Subcutaneous abdominal adipose tissue (tissue), 5 donors: Measurements from ENCODE around the gene MYLK.

Experiments used
- H3K27ac ChIP-seq: one replicate; pipeline ENCODE4 v1.7.0; 2013; ENCODE audit warnings: low read depth, mild to moderate bottlenecking, inconsistent platforms, low read length, moderate library complexity
- H3K27me3 ChIP-seq, 5 donors: one replicate each; pipeline ENCODE4 v1.7.0; 2013; ENCODE audit warnings: low read length in 5 of 5, inconsistent platforms in 1 of 5; ENCODE audit not compliant: control insufficient read depth in 5 of 5, insufficient read depth in 4 of 5
- H3K36me3 ChIP-seq, 5 donors: one replicate each; pipeline ENCODE4 v1.7.0; 2013; ENCODE audit warnings: low read length in 5 of 5; ENCODE audit not compliant: control insufficient read depth in 5 of 5, insufficient read depth in 5 of 5
- H3K4me1 ChIP-seq, 5 donors: one replicate each; pipeline ENCODE4 v1.7.0; 2013; ENCODE audit warnings: low read length in 5 of 5, mild to moderate bottlenecking in 3 of 5, moderate library complexity in 1 of 5; ENCODE audit not compliant: control insufficient read depth in 5 of 5, insufficient read depth in 5 of 5
- H3K4me3 ChIP-seq, 5 donors: one replicate each; pipeline ENCODE4 v1.7.0; 2013; ENCODE audit warnings: low read length in 5 of 5, low read depth in 1 of 5
- H3K9ac ChIP-seq, 5 donors: one replicate each; pipeline ENCODE4 v1.7.0; 2013; ENCODE audit warnings: low read length in 5 of 5, mild to moderate bottlenecking in 4 of 5, moderate library complexity in 3 of 5
- H3K9me3 ChIP-seq, 5 donors: one replicate each; pipeline ENCODE4 v1.7.0; 2013; ENCODE audit warnings: low read length in 5 of 5; ENCODE audit not compliant: control insufficient read depth in 5 of 5
- donor health status: healthy.
- donor health status: healthy.
- donor health status: healthy.
- donor health status: healthy.
- donor health status: healthy.

MYLK gene

DNA sequence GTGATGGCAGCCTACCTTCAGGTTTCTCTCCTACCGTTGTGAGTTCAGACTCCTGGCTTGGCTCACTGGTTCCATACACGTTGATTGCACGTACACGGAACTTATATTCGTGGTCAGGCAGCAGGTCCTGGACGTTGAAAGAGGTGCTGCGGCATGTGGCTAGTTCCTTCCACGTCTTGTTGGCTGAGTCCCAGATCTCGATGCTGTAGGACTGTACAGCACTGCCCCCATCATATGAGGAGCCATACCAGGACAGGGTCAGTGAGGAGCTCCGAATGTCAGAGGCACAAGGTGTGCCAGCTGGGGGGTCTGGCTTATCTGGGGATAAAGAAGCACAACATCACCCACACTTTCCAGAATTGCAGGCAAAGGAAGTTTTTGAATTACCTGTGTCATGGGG, 227.0 kb downstream of the MYLK start:
- peak overlapping the region in 1 of 5 donors; percentile 7 for H3K4me3 ChIP-seq
- peak overlapping the region; percentile 92 for H3K27ac ChIP-seq
- peaks cover 0 to 3% (median 0%) of the 10 kb centered on the region in 5 donors for H3K9me3 ChIP-seq
- peak overlapping the region in 2 of 5 donors; percentile 1 to 13 for H3K9ac ChIP-seq
- H3K27me3 ChIP-seq: no peaks in the 10 kb centered on the region
- peaks cover 0 to 7% (median 4%) of the 10 kb centered on the region in 5 donors for H3K36me3 ChIP-seq
- peaks cover 59 to 98% (median 95%) of the 10 kb centered on the region in 5 donors for H3K4me1 ChIP-seq

- Histone ChIP-seq H3K36me3 (peaks cover 0 to 10% (median 4%) of the 10 kb centered on the region in 5 donors), H3K9ac (no peak overlapping the region), H3K27ac (peak overlapping the region; percentile 92), H3K27me3 (no peaks in the 10 kb centered on the region), H3K4me3 (no peak overlapping the region), H3K9me3 (peaks cover 0 to 3% (median 0%) of the 10 kb centered on the region in 5 donors), H3K4me1 (peaks cover 58 to 98% (median 96%) of the 10 kb centered on the region in 5 donors)
Measured at GRCh38 chr3:123656691-123657090, 227.4 kb downstream of the MYLK start.

DNA sequence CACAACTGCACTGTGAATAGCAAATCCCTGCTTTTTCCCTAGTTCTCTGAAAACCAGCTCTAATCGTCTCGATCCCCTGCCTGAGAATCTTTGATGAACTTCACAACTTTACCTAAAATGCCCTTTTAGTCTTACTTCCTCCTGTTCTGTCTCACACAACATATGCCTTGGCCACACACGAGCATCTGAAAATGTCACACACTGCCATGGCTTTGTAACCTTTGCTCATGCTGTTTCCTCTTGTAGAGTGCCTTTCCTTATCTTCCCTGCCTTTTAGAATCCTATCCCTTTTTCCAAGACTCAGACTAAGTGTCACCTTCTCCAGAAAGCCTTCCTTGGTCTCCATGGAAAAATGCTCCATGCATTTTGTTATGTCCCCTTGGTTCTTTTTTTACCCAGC, 227.9 kb downstream of the MYLK start:
- Histone ChIP-seq H3K9ac (no peak overlapping the region), H3K27me3 (no peaks in the 10 kb centered on the region), H3K36me3 (peaks cover 0 to 14% (median 4%) of the 10 kb centered on the region in 5 donors), H3K27ac (peak overlapping the region; percentile 92), H3K4me3 (no peak overlapping the region), H3K4me1 (peaks cover 54 to 97% (median 96%) of the 10 kb centered on the region in 5 donors), H3K9me3 (peaks cover 0 to 3% (median 0%) of the 10 kb centered on the region in 5 donors)

DNA sequence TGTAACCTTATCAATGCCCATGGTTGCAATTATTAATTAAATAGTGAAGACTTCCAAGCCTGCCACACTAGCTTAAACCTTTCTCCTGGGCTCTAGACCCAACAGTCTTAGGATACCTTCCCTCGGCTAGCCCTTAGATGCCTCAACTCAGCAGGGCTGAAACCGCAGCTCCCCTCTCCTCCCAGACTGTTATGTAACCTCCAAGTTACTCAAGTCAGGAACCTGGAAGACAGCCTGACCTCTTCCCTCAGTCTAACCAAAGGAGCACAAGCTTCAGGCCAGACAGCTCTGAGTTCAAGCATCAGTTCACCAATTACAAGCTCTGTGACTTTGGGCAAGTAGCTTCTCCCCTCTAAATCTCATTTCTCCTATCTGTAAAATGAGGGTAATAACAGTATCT, 228.7 kb downstream of the MYLK start:
- Histone ChIP-seq H3K9me3 (peaks cover 0 to 3% (median 0%) of the 10 kb centered on the region in 5 donors), H3K4me1 (peaks cover 49 to 88% (median 87%) of the 10 kb centered on the region in 5 donors), H3K9ac (no peak overlapping the region), H3K27ac (peak overlapping the region; percentile 92), H3K4me3 (no peak overlapping the region), H3K27me3 (no peaks in the 10 kb centered on the region), H3K36me3 (peaks cover 0 to 23% (median 10%) of the 10 kb centered on the region in 5 donors)

GRCh38 chr3:123653221-123653682, 230.9 kb downstream of the MYLK start:
- Histone ChIP-seq H3K36me3 (peaks cover 4 to 45% (median 28%) of the 10 kb centered on the region in 5 donors), H3K27me3 (no peaks in the 10 kb centered on the region), H3K9ac (peak overlapping the region in 3 of 5 donors; percentile 49 to 57 (median 53)), H3K4me3 (peak overlapping the region in 1 of 5 donors; percentile 23), H3K27ac (peak overlapping the region; percentile 92), H3K9me3 (peaks cover 0 to 3% (median 0%) of the 10 kb centered on the region in 5 donors), H3K4me1 (peaks cover 31 to 67% (median 66%) of the 10 kb centered on the region in 5 donors)

DNA sequence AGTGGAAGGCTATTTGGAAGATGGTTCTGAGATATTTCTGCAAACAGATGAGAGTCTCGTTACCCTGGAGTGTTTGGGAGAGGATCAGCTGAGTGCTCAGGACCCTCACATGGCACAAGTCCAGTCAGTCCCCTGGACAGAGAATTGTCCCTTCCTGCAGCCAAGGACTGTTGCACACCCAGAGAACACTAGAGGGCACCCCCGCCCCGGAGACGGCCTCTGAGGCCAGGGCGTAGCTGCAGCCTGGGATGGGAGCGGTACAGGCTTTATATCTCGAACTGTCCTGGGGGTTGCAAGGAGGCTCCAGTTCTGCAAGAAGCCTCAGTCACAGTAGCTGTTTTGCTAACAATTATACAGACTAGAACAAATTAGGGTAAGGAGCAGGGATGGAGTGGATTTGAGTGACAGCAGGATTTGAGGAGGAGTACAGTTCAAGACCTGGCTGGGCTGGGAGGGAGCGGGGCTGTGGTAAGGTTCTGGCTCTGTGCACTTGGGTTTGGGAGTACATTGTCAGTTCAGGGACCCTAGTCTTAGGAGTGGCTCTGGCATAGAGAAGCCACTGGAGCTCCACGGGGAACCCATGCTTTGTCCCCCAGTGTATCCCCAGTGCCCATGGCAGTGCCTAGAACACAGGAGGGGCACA, 231.7 kb downstream of the MYLK start:
- Histone ChIP-seq H3K36me3 (peaks cover 4 to 52% (median 31%) of the 10 kb centered on the region in 5 donors), H3K27me3 (no peaks in the 10 kb centered on the region), H3K27ac (peak overlapping the region; percentile 92), H3K9me3 (peaks cover 0 to 3% (median 0%) of the 10 kb centered on the region in 5 donors), H3K9ac (peak overlapping the region in 2 of 5 donors; percentile 49 to 57), H3K4me1 (peaks cover 26 to 62% (median 59%) of the 10 kb centered on the region in 5 donors), H3K4me3 (peak overlapping the region in 1 of 5 donors; percentile 23)

- Histone ChIP-seq H3K9ac (peak overlapping the region in 1 of 5 donors; percentile 29), H3K27ac (peak overlapping the region; percentile 92), H3K36me3 (peaks cover 4 to 54% (median 31%) of the 10 kb centered on the region in 5 donors), H3K27me3 (no peaks in the 10 kb centered on the region), H3K4me1 (peaks cover 21 to 62% (median 57%) of the 10 kb centered on the region in 5 donors), H3K9me3 (no peaks in the 10 kb centered on the region), H3K4me3 (no peak overlapping the region)
Measured at GRCh38 chr3:123651449-123652341, 232.4 kb downstream of the MYLK start.

DNA sequence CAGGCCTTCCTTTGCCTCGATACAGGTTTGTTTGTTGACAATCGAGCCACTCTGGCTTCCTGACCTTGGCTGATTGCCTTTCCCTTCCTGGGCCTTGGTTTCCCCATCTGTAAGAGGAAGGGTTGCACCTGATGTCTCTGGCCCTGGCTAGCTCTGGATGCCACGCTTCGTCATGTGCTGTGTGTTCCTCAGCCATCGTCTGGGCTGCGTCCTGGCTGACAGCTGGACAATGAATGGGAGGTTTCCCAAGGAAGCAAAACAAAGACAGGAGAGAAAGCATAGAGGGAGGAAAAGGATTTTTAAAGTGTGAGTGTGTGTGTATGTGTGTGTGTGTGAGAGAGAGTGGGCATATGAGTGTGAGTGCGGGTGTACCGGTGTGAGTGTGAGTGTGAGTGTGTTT, 234.0 kb downstream of the MYLK start:
- H3K27me3 ChIP-seq: no peaks in the 10 kb centered on the region
- H3K27ac ChIP-seq: no peak overlapping the region
- H3K4me3 ChIP-seq: no peak overlapping the region
- no peaks in the 10 kb centered on the region for H3K9me3 ChIP-seq
- H3K9ac ChIP-seq: no peak overlapping the region
- peaks cover 18 to 55% (median 41%) of the 10 kb centered on the region in 5 donors for H3K4me1 ChIP-seq
- H3K36me3 ChIP-seq: peaks cover 4 to 67% (median 42%) of the 10 kb centered on the region in 5 donors

GRCh38 chr3:123648696-123649405, 235.3 kb downstream of the MYLK start:
- Histone ChIP-seq H3K36me3 (peaks cover 4 to 77% (median 42%) of the 10 kb centered on the region in 5 donors), H3K9me3 (no peaks in the 10 kb centered on the region), H3K27me3 (no peaks in the 10 kb centered on the region), H3K4me1 (peaks cover 13 to 59% (median 38%) of the 10 kb centered on the region in 5 donors), H3K4me3 (no peak overlapping the region), H3K9ac (no peak overlapping the region), H3K27ac (no peak overlapping the region)
